HPDE6-E6E7 (cell line): ENCODE data around the gene HBG2.
A peak's percentile ranks its signal among the peaks of the same experiment; 100 is the strongest.
"Not testable (repeated sequence)": the region's sequence is repeated elsewhere in the genome, so short reads cannot be mapped to it uniquely, and the experiment has no call there.

Experiments used
- DNase-seq: peaks from one replicate; pipeline ENCODE4 v3.0.0; 2011; ENCODE audit warnings: missing footprints; ENCODE audit errors: extremely low spot score

HBG2 gene

DNA sequence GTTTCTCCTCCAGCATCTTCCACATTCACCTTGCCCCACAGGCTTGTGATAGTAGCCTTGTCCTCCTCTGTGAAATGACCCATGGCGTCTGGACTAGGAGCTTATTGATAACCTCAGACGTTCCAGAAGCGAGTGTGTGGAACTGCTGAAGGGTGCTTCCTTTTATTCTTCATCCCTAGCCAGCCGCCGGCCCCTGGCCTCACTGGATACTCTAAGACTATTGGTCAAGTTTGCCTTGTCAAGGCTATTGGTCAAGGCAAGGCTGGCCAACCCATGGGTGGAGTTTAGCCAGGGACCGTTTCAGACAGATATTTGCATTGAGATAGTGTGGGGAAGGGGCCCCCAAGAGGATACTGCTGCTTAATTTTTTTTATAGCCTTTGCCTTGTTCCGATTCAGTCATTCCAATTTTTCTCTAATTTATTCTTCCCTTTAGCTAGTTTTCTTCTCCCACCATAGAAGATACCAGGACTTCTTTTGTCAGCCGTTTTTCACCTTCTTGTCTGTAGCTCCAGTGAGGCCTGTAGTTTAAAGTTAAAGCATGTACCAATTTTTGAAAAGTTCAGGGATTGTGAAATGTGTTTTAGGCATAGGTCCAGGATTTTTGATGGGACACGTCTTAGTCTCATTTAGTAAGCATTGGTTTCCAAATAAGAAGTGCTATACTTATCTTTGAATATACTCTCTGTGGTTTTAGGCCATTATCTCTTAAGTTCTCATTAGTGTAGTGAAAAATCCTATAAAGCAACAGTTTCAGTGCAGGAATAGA is at the start of gene HBG2:
Gene HBG2 (minus strand): TSS at position 136 of the 768 bp plus-strand sequence. CDS start 53 bp downstream, at position 83.
- not testable (repeated sequence) for DNase-seq

DNA sequence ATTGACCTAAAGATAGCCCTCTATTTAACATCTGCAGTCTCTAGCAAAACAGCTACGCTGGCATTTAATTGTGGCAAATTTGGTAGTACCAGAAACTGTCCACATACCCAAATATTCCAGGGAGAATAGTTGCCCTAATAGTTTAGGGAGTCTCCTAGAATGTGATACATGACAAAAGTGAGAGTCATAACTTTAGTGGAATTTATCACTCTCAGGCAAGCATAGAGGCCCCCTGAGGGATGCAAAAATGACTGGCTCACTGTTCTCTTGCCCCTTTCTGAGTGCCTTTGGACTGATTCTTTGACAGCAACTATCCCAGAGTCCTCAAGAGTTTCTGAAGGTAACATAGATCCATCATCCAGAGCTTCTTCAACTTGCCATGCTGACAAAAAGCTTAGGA is 49.5 kb upstream of the HBG2 start:
- no peak for DNase-seq

DNA sequence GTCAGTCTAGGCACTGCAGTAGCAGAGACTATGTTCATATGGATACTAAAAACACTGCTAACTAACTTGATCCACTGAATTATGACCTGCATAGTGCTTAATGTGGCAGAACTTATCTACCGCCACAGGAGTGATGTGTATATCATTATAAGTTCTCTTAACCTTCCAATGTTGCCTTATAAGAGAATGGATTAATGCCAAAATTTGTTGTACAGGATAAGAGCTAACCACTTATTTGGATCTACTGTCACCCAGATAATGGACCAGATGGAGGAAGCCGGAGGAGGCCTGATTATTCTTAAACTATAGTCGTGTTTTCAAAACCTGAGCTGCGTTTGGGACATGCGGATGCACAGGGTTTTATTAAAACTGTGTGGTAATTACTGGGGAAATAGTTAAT is 49.0 kb upstream of the HBG2 start:
- DNase-seq, result no peak

DNA sequence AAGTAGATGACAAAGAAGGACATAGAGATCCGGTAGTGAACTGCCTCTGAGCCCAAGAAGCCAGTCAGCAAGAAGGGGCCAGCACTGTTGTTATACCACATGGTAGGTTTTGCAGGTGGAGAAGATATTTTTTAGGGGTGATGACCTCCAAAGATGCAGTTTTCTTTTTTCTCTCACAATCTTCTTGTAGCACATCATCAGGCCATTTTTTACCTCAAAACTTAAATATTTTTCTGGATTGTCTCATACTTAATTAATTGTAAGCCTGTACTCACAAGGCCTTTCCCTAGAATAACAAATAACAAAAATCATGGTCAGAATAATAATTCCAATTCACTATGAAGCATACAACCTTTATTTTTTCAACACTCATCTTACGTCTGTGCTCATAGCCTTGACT is 47.3 kb upstream of the HBG2 start, which contains the start of gene OR51B4:
Gene OR51B4 (minus strand): TSS at position 101 of the 400 bp plus-strand sequence. CDS start 0 bp downstream, at position 101.
- no peak for DNase-seq

DNA sequence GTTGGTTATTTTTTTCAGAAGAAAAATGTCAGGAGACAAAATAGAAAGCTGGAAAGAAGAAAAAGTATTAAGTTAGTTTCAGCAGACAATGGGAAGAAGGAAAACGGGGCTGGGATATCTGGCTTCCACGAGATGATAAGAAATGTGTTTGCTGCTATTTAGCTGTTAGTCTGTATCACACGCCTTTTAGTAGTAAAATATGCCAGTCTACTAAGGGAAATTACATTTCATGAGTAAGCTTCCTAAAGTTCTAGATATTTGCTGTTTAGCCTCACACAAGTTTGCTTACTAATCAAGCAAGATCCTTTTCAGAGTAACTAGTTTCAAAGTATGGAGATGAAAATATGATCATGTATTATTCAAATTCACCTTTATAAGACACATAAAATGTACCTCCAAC is 45.7 kb upstream of the HBG2 start:
- DNase-seq, result no peak

DNA sequence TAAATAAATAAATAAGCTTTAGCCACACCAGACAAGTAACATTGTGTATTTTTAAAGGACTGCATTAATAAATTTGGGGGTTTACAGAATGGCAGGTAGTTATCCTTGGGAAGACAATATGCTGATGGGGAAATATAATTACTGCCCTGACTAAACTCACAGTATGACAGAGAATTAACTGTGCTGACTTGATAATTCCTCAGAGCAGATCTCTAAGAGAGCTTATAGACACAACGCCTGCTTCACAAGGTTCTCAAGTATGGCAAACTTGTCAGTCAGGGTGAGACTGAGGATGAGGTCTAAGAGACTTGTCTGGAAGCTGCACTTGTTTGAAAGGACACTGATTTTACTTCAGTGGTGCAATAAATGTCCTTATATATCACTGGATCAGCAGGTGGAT is 43.9 kb upstream of the HBG2 start:
- DNase-seq, result no peak

DNA sequence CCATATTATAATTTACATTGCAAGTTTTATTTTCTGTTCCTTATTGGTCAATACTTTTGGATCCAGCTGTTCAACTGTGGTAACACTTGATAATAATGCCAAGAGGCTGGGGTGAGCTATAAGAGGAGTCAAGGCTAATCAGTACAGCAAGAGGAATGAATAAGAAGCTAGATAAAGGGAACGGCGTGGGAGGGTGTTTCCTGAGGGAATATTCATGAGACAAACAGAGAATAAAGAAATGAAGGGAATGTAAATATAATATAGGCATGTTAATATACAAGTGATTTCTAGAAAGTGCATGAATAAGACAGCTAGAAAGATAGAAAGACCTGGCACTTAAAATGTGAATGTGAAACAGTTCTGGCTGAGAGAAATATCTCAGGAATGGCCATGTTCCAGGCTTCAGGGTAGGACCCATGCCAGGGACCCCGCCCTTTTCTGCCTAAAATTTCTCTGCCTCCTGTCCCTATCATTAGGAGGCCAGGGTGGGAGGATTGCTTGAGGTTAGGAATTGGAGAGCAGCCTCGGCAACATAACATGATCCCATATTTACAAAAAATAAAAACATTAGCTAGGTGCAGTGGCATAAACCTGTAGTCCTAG is 43.2 kb upstream of the HBG2 start:
- DNase-seq, result no peak

DNA sequence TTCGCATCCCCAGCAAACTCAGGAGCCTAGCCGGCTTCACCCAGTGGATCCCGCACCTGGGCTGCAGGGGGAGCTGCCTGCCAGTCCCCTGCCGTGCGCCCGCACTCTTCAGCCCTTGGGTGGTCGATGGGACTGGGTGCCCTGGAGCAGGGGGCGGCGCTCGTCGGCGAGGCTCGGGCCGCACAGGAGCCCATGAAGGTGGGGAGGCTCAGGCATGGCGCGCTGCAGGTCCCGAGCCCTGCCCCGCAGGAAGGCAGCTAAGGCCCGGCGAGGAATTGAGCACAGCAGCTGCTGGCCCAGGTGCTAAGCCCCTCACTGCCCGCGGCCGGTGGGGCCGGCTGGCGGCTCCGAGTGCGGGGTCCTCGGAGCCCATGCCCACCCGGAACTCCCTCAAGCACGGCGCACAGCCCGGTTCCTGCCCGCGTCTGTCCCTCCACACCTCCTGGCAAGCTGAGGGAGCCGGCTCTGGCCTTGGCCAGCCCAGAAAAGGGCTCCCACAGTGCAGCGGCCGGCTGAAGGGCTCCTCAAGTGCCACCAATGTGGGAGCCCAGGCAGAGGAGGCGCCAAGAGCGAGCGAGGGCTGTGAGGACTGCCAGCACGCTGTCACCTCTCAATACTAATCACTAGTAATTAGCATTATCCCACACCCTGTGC is 39.9 kb upstream of the HBG2 start:
- DNase-seq, result not testable (repeated sequence)

DNA sequence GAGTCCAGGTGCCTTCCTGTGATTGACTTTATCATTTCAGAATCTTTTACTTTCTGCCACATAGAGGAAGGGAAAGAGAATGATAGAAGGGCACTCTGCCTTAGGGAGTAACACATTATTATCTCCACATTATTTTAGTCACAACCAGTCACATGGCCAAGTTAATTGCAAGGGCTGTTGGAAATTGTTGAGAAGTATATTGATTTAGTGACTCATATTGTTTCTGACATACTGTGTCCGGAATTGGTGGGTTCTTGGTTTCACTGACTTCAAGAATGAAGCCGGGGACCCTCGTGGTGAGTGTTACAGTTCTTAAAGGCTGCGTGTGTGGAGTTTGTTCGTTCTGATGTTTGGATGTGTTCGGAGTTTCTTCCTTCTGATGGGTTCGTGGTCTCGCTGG is 38.4 kb upstream of the HBG2 start:
- no peak for DNase-seq

DNA sequence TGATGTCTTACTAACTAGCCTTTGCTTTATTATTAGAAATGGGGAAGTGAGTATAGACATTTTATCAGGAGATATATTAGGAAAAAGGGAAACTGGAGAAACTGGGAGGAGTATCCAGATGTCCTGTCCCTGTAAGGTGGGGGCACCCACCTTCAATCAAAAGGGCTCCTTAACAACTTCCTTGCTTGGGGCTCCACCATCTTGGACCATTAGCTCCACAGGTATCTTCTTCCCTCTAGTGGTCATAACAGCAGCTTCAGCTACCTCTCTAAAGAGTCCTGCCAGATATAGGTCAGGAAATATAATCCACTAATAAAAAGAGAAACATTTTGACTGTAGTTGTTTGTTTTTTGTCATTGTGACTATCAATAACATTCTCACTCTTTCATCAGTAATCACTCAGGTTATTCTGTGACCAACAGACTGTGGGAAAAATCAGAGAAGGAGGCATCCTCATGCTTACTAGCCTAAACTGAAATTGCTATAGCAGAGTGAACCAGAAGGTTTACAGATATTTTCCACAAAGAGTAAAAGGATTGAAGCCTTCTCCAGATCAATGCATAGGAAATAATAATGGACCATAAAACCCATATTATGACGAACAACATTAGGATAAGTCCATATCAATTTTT is 36.7 kb upstream of the HBG2 start:
- DNase-seq, result peak; percentile 38

DNA sequence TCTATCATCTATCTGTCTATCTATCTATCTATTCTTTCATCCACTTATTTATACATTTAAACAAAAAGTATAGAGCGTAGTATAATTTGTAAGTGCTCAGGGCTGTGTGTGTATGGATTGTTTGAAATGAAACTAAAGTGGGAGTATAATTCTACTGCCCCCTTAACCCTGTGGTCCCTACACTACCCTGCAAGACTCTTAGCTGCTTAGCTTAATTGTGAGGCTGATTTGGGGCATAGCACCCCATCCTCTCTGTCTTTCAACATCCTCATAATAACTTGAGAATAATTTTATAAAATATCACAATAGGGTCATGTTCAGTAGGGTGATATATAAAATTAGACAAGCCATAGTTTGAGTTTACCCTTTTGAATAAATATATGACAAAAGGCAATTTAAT is 35.5 kb upstream of the HBG2 start:
- DNase-seq, result no peak

DNA sequence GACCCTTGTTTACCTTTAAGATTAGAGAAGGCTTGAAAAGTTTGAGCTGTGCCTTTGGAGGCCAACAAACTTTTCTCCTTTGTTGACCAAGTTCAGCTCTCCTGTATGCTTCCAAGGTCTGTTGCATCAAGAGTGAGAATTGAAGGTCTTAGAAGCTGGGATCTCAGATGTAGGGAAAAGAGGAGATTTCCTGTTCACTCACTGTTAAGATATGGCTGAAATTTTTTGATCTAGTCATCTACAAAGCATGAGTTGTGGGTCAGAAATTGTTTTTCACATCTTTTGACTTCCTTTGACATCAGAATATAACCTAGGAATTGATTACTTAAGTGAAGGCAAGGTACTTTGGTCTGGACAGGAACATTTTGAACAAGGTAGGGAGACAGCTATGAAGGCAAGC is 35.1 kb upstream of the HBG2 start:
- no peak for DNase-seq

DNA sequence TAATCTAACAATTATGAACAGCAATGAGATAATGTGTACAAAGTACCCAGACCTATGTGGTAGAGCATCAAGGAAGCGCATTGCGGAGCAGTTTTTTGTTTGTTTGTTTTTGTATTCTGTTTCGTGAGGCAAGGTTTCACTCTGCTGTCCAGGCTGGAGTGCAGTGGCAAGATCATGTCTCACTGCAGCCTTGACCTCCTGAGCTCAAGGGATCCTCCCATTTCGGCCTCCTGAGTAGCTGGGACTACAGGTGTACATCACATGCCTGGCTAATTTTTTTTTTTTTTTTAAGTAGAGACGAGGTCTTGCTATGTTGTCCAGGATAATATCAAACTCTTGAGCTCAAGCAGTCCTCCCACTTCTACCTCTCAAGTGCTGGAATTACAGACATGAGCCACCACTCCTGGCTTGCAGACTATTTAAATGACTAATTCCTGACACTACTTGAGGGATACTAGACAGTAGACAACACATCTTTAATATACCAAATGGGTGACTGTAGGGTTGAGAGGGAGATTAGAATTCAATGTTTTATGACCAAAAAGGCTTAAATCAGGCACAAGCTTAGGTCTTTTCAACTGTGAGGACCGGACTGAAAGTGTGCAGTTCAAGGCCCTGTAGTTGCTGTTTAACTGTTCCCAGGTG is 34.4 kb upstream of the HBG2 start:
- no peak for DNase-seq

DNA sequence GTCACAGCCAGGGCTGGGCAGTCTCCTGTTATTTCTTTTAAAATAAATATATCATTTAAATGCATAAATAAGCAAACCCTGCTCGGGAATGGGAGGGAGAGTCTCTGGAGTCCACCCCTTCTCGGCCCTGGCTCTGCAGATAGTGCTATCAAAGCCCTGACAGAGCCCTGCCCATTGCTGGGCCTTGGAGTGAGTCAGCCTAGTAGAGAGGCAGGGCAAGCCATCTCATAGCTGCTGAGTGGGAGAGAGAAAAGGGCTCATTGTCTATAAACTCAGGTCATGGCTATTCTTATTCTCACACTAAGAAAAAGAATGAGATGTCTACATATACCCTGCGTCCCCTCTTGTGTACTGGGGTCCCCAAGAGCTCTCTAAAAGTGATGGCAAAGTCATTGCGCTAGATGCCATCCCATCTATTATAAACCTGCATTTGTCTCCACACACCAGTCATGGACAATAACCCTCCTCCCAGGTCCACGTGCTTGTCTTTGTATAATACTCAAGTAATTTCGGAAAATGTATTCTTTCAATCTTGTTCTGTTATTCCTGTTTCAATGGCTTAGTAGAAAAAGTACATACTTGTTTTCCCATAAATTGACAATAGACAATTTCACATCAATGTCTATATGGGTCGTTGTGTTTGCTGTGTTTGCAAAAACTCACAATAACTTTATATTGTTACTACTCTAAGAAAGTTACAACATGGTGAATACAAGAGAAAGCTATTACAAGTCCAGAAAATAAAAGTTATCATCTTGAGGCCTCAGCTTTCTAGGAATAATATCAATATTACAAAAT is 33.7 kb upstream of the HBG2 start:
- DNase-seq, result no peak

DNA sequence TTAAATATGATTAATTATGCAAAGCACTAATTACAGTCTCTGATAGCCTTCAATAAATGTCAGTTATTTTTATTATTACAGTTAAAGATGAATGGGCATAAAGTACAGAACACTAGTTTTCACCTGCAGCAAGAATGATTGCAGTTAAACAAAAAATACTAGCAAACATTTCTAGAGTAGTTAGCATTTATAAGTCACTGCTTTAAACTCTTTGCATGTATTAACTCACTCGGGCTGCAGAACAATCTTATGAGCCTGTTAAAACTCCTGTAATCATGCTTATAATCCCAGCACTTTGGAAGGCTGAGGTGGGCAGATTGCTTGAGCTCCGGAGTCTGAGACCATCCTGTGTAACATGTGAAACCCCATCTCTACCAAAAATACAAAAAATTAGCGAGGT is 32.3 kb upstream of the HBG2 start:
- no peak for DNase-seq

DNA sequence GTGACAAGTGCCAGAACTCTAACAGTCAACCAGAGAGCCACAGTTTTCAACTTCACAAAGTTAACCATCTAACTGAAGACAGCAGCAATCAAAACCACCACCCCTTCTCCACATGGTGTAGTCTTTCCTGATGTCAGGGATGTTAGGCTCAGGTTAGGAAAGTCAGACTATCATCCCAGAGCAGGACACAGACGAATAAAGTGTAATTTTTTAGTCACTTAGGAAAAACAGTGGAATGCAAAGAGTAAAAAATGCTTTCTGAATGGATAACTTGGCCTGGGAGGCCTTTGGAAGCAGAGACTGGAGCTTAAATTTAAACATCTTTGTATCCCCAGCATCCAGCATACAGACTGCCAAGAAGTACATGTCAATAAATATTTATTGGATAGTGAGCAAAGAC is 31.8 kb upstream of the HBG2 start:
- DNase-seq, result no peak

DNA sequence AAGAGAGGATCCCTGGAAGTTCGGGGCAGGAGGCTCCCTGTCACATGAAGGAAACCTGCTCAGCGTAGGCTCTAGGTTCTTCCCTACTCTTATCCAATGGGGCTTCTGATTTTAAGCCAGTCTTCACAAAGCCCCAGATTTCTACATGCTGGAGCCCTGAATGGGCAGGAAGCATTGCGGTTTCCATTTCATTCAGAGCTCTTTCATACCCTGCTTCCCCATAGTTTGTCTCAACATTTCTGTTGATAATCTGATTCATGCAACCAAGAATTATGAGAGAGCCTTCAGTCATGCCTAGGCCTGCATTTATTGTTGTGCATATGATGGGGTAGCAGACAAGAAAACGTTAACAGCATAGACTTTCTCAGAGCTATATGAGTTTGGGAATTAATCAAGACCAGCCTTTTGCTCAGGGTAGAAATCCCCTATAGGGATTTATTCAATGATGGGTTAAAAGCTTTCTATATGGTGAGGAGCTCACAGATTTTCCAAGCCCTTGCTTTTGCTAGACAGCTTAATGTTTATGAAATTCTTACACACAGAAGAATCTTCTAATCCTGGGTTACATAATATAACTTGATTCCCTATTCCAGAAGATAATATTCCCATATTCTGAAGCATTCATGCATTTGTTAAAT is 31.2 kb upstream of the HBG2 start:
- DNase-seq, result peak; percentile 45

DNA sequence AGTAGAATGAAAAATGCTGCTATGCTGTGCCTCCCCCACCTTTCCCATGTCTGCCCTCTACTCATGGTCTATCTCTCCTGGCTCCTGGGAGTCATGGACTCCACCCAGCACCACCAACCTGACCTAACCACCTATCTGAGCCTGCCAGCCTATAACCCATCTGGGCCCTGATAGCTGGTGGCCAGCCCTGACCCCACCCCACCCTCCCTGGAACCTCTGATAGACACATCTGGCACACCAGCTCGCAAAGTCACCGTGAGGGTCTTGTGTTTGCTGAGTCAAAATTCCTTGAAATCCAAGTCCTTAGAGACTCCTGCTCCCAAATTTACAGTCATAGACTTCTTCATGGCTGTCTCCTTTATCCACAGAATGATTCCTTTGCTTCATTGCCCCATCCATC is 30.1 kb upstream of the HBG2 start:
- DNase-seq, result no peak

DNA sequence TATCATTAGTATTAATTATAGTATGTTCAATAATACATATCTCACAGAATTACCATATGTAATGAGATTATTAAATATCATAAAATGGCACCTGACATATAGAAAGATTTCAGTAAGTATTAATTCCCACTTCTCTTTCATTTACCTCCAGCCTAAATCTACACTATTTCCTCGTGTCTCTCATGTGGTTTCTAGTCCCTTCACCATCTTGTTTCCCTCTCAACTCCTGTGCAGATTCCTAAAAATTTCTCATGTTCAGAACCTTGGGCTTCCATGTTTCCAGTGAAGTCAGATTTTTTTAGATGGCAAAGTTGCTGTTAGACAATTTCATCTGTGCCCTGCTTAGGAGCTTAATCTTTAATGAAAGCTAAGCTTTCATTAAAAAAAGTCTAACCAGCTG is 29.3 kb upstream of the HBG2 start:
- no peak for DNase-seq

DNA sequence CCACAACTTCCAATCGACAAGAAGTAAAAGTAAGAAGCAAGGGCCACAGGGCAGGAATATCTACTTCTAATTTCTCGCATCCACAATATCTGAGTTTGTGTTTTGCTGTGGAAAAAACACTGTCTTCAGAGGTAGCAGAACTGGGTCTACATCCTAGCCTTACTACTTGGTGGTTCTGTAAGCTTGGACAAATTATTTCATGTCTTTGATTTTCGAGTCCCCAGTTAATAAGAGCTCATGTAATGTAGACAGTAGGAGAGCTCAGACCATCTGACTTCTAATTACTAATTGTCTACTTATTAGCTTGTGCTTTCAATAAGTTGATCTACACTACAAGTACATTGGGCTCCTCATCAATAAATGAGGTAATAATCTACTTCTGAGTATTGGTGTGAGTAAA is 28.5 kb upstream of the HBG2 start:
- no peak for DNase-seq

DNA sequence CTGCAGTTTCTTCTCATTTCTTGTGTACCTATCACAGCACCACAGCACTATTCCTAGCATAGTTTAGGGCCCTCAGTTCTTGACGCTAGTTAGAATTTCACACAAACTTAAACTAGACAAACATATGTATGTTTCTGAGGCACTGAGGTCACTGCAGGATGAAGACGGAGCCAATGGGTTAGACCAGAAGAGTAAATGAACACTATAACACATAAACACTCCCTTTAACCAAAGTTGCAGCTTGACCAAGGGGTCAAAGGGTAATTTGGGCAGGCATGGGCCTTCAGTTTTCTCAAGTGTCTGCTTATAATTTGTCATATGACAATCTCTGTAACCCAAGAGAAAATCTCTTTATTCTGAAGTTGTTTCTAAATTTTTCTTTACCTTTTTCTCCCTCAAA is 28.0 kb upstream of the HBG2 start:
- DNase-seq, result no peak
